GM12872 (cell line): ENCODE results near the gene PPP1CC.

Experiments used
- CTCF ChIP-seq: IDR thresholded peaks from 3 replicates; pipeline ENCODE4 v1.5.1; 2011; ENCODE audit warnings: low read depth, mild to moderate bottlenecking, low read length, moderate library complexity; ENCODE audit not compliant: insufficient read depth

PPP1CC gene

DNA sequence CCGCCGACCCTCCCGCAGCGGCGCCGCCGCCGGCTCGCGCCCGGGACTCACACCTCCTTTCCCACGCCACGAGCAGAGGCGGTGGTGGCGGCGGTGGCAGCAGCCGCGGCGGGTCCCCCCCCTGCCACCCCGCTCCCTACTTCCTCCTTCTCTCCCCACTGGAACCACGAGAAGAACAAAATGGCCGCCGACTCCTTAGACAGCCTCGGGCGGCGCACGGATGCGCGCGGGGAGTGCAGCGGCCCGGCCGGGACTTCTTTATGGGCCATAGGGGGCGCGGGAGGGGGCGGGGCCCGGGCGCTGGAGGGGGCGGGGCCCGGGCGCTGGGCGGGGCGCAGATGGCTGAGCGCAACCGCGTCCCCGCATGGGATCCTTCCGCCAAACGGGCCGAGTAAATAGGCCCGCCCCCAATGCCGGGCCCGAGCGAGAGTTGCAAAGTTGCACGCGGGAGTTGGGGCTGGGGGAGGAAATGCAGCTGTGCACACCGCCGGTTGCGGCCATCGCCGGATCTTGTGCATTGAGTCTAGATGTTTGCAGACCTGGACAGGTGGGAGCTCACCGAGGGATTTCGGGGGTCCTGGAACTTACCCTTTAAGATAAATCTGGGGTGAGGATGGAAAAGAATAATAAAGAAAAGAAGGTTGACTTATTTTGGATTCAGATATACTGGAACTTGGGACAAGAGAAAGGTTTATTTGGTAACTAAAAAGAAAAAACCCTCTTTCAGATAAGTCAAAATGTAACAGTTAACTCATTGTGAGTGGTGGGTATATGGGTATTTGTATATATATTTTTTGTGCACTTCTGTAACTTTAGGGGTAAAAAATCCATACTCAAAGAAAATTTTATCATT, at the start of gene PPP1CC:
Gene PPP1CC (minus strand): TSS at position 174 of the 853 bp plus-strand sequence. CDS start 184 bp downstream, outside the sequence.
- no peak for TF ChIP-seq CTCF

DNA sequence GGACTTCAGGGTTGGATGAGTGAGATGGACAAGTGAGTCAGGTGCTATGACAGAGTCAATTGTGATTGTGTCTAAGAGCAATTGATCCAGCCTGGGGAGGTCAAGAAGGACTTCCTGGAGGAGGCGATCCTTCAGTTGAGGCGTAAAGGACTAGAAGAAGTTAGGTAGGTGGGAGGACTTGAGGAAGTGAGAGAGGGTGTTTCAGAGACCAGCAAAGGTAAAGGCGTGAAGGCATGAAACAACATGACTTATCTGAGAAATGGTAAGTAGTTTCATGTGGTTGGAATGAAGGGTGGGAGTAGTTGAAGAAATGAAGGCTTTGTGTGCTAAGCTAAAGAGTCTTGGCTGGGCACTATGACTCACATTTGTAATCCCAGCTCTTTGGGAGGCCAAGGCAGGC, 48.9 kb upstream of the PPP1CC start:
- TF ChIP-seq CTCF = no peak

DNA sequence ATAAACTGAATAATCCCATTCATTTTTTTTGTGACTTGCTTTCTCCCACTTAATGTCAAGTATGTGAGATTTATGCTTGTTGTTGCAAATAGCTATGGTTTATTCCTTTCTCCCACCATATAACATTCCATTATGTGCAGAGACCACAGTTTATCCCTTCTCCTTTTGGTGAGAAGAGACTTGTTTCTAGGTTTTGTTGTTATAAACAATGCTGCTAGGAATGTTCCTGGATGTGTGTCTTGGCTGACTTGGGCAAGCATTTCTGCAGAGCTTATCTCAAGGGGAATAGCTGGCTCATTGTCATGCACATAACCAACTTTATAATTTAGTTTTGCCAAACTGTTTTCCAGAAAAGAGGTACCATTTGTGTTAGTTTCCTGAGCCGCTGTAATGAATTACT, 47.6 kb upstream of the PPP1CC start:
- no peak for TF ChIP-seq CTCF

- TF ChIP-seq CTCF = no peak
Observed at GRCh38 chr12:110786012-110786411, 43.3 kb upstream of the PPP1CC start.

GRCh38 chr12:110785240-110785639, 42.5 kb upstream of the PPP1CC start:
- TF ChIP-seq CTCF = no peak

DNA sequence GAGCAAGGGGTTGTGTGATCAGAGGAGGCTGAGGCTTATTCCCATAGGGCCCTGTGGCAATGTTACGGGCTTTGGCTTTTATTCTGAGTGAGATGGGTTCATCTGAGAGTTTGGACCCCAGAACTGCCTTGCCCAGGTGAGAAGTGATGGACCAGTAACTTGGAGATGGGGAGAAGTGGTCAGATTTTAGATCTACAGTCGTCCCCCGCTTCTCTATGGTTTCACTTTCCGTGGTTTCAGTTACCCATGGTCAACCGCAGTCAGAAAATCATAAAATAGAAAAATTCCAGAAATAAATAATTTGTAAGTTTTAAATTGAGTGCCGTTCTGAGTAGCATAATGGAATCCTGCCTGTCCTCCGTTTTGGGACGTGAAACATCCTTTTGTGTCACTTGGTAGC, 40.2 kb upstream of the PPP1CC start:
- TF ChIP-seq CTCF = no peak

- no peak for TF ChIP-seq CTCF
Observed at GRCh38 chr12:110782094-110782493, 39.4 kb upstream of the PPP1CC start.
